GM19043 (cell line): ENCODE data around the gene EFHD2.
"Not testable (repeated sequence)": the region's sequence is repeated elsewhere in the genome, so short reads cannot be mapped to it uniquely, and the experiment has no call there.

ENCODE experiments used
- ATAC-seq: cut with Tn5 transposase; IDR thresholded peaks from one replicate; pipeline ENCODE4 v1.9.1; 2021; ENCODE audit warnings: low read depth; ENCODE audit not compliant: unreplicated experiment

EFHD2 gene

GRCh38 chr1:15471067-15471466, 61.4 kb downstream of the EFHD2 start:
- not testable (repeated sequence) for ATAC-seq

GRCh38 chr1:15471723-15472122, 62.0 kb downstream of the EFHD2 start:
- not testable (repeated sequence) for ATAC-seq

- ATAC-seq, result no peak
Measured at GRCh38 chr1:15472587-15472986, 62.9 kb downstream of the EFHD2 start.

- ATAC-seq, result no peak
Measured at GRCh38 chr1:15475752-15476314, 66.1 kb downstream of the EFHD2 start, which contains the start of gene CELA2B. TSS of gene CELA2B (plus strand) at chr1:15476104. CDS start at chr1:15476126, 22 bp downstream.

GRCh38 chr1:15476927-15477326, 67.2 kb downstream of the EFHD2 start:
- no peak for ATAC-seq

GRCh38 chr1:15477646-15478212, 68.0 kb downstream of the EFHD2 start:
- ATAC-seq, result no peak
